GM19463 (cell line): ENCODE data around the gene ETV6.
"Not testable (repeated sequence)": the region's sequence is repeated elsewhere in the genome, so short reads cannot be mapped to it uniquely, and the experiment has no call there.

Experiments used
- ATAC-seq: cut with Tn5 transposase; IDR thresholded peaks from one replicate; pipeline ENCODE4 v1.9.1; 2021; ENCODE audit warnings: mild to moderate bottlenecking, moderate library complexity; ENCODE audit not compliant: unreplicated experiment

Gene ETV6

GRCh38 chr12:11649413-11650285, at the start of gene ETV6:
ETV6 (plus strand) TSS chr12:11649674; CDS start chr12:11650128, 454 bp downstream.
- ATAC-seq: peak; percentile 38

DNA sequence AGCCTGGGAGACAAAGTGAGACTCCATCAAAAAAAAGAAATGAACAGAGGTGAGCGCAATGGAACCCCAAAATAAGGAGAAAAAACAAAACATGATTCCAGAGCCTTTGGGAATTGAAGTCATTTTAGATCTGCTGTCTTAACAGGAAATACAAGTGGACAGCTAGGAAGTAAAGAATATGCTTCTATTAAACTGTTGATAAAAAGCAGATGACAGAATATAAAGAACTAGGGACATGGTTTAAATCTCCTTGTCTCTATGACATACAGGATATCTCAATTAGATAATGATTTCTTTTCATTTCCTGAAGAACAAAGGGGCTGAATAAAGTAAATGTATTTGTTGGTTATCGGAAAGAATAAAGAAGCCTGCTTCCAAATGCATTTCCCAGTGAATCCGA, 49.3 kb upstream of the ETV6 start:
- no peak for ATAC-seq

- ATAC-seq: no peak
Measured at GRCh38 chr12:11601647-11602046, 47.8 kb upstream of the ETV6 start.

DNA sequence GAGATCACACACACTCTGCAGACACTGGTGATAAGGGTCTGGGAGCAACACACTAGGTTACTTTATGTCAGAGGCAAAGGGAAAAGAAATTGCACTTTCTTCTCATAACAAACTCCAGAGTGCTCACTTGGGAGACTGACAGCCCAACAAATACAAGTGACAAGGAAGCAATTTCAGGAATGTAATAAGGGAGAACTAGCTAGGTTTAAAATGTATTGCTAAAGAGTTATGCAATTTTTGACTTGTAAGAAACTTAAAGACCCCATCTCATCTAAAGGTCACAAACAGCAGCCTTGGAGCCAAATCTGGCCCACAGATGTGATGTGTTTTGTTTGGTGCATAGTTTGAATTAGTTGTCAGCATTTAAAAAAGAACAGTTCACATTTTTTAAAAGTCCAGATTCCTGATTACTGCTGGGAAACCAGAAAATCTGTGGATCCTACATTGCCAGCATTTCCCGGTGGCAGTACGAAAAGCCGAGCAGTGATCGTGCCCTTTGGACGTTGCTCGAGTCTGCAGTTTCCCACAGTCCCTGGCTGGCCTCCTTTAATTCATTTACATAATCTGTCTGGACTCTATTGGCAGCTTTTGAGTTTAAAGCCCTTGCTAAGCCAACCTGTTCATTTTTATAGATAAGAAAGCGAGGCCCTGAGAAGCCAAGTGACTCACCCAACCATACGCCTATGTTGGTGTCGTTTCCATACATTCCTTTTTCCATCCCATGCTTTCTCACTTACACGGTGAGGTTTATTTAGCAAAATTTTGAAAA, 42.0 kb upstream of the ETV6 start:
- ATAC-seq: no peak

GRCh38 chr12:11609045-11609444, 40.4 kb upstream of the ETV6 start:
- no peak for ATAC-seq

GRCh38 chr12:11615481-11615880, 34.0 kb upstream of the ETV6 start:
- ATAC-seq: no peak

DNA sequence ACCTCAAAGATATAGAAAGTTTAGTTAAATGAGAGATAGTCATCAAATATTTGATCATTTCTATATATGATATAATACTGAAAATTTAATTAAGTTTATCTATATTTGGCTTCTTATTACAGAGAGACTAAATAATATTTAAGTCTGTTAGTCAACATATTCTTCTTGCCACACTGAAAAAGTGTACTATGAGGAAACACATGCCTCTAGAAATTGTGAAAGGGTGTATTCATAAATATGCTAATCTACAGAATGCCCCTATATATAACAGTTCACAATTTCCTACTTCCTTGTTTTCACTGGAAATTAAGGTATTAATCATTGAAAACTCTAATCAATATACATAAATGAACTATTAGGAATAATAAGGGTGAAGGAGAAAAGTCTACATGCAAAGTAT, 31.4 kb upstream of the ETV6 start:
- no peak for ATAC-seq

GRCh38 chr12:11621797-11622423, 27.6 kb upstream of the ETV6 start:
- no peak for ATAC-seq

DNA sequence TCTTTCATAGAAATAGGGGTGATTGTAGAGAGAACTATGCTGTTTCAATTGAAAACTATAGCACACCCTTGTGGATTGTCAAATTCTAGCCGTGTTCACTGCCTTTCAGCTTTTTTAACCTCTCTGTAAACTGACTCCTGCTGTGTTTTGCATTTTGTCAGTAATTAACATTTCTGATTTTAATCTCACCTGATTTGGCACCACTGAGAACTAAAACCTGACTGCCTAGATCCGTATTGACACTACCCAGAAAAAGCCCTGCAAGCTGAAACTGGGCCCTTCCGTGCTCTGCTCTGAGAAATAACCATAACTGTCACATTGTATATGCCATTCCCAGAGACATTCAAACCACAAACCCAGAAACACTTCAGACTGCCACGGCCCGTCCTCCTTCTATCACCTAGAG, 26.6 kb upstream of the ETV6 start:
- peak; percentile 58 for ATAC-seq

GRCh38 chr12:11623382-11623781, 26.1 kb upstream of the ETV6 start:
- ATAC-seq: no peak

GRCh38 chr12:11624116-11624515, 25.4 kb upstream of the ETV6 start:
- ATAC-seq: no peak

DNA sequence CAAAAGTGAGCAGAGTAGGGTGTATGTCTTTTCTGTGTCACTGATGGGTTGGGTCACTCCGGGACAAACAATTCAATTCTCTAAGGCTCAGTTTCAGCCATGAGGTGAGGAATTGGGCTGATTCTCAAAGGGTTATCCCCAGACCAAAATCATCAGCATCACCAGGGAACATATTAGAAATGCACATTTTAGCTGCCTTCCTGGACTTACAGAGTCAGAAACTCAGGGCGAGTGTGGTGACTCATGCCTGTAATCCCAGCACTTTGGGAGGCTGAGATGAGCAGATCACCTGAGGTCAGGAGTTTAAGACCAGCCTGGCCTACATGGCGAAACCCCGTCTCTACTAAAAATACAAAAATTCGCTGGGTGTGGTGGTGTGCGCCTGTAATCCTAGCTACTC, 21.8 kb upstream of the ETV6 start:
- ATAC-seq: not testable (repeated sequence)

- no peak for ATAC-seq
Measured at GRCh38 chr12:11628353-11628752, 21.1 kb upstream of the ETV6 start.

- ATAC-seq: no peak
Measured at GRCh38 chr12:11630046-11630706, 19.3 kb upstream of the ETV6 start.

DNA sequence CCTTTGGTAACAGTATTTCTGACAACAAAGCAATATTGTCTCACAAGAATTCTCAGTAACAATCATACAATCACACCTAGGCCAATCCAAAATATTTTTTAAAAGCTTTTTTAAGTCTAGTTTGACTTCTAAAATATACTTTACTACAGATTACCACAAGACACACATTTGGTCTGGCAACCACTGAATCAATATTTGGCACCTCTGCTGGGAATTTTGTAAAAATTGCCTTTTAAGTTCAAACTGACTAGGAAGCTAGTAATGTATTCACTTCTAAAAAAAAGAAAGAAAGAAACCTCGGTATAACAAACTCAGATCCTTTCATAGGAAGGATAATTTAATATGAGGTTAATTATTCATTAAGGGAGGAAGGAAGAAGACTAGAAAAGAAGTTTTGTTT, 18.2 kb upstream of the ETV6 start:
- no peak for ATAC-seq

- ATAC-seq: not testable (repeated sequence)
Measured at GRCh38 chr12:11631881-11632280, 17.6 kb upstream of the ETV6 start.

GRCh38 chr12:11633968-11634367, 15.5 kb upstream of the ETV6 start:
- no peak for ATAC-seq

DNA sequence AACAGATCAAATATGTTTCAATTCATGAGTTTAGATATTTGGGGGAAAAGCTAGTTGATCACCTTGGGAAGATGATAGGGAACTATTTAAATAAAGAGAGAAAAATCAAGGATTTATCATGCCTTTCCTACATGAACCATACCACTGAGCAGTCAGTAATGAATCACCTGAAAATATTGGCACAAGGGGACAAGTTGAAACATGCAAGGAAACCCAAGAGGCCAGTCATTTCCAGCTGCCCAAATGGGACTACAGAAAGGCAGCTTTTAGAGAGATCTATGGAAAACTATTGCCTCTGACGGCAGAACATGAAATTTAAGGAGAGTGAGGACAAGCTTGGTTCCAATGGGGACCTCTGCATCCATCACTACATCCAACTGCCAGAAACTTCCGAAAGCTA, 14.1 kb upstream of the ETV6 start:
- no peak for ATAC-seq

DNA sequence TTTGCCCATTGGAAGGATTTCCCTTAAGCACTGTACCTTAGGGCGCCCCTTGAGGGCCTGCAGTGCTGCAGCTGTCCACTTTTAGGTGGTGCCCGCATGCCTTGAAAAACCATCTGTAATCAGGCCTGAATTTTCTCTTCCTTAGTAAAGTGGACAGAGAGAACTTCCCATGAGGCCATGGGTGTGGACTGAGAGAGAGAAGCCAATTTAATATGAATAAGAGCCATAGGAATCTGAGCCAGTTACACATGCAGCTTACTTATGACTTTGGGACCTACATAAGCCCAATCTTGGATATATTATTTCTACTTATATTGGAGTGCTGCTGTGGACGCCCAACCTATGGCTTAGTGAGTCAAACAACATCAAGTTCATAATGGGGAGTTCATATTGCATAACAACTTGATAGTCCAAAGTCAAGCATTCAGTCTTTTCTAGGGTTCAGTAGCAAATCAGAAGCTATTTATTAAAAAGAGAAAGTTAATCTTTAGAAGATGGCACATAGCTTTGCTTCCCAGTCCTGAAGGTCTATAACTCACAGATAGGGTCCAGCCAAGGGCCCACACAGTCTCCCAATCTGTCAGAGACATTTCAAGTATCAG, 11.1 kb upstream of the ETV6 start:
- ATAC-seq: no peak

- no peak for ATAC-seq
Measured at GRCh38 chr12:11639454-11639853, 10.0 kb upstream of the ETV6 start.

DNA sequence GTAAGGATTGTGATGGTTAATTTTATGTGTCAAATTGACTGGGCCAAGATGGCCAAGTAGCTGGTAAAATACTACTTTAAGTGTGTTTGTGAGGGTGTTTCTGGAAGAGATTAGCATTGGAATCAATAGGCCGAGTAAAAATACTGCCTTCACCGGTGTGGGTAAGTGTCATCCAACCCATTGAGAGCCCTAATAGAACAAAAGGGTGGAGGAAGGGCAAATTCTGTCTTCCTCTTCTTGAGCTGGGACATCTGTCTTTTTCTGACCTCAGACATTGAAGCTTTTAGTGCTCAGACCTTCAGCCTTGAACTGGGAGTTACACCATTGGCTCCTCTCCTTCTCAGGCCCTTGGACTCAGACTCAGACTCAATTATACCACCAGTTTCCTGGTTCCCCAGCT, 8.0 kb upstream of the ETV6 start:
- ATAC-seq: no peak
